Fibroblast of skin of left quadriceps (primary cell): Measurements from ENCODE around the gene FNDC1.

ENCODE experiments used
- DNase-seq, 2 experiments: peaks; one replicate each; pipeline ENCODE4 v3.0.0-alpha.2; 2013; ENCODE audit warnings: low read depth in 2 of 2

The FNDC1 gene

DNA sequence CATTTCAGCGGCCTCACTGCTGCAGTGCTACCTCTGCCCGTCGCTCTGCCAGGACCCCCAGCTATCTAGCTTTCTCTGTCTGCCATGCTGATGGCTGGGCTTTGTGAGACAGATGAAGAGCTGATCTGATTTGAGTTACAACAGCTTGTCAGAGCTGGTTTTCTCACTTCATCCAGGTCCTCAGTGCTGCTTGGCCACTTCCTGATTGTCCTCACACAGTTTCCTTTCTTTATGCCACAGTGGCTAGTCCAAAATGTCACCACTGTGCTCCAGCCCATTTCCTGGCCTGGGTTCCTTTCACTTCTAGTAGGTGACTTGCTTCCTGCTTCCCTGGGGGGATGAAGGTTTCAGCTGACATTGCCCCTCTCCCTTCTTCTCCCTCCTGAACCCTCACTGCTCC, 35.4 kb downstream of the FNDC1 start:
- DNase-seq = no peak

DNA sequence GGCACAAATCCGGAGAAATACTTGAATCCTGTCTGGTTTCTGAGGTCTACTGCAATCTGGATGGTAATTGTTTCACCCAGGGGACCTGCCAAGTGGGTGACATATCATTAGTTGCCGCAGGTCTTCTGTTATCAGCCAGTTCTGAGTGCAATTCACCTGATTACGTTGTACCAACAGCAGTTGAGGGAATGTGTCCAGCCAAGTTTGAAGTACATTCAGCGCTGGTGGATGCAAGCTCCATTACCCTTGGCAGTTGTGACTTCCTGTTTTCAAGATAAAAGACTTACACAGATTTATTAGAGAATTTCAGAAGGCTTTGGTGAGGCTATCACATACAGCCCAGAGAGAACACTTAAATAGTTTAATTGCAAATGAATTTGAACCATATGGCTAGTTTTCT, 42.8 kb downstream of the FNDC1 start:
- DNase-seq = no peak

DNA sequence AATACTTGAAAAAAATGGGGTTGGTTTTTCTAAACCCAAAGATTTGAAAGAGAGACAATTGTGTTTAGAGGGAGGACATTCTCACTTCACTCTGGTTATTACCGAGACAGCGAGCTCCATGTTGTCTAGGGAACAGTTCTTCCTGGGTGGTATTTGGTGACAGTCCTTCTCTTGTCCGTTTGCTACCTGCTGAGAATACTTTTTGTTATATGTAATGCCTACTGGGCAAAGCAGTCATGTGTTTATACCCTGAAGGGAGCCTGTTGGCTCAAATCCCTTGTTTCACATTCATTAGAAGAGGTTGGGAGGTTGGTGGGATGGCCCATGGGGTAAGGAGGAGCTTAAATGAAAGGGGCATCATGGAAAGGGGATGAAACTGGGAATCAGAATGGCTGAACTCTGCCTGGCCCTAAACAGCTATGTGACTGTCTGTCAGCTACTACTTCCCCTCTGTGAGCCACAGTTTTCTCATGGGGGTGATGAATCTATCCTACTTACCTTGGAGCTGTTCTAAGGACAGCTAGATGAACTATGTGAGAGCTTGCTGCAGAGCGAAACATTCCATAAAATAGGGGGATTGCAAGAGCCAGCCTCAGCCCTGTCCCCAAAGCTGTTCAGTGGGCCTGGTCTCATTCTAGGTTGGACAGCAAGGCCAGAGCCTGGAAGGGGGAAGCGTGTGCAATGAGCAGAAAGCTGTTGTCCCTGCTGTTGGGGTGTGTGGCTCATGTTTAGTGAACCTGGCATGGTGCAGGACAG, 43.5 kb downstream of the FNDC1 start:
- DNase-seq = no peak

DNA sequence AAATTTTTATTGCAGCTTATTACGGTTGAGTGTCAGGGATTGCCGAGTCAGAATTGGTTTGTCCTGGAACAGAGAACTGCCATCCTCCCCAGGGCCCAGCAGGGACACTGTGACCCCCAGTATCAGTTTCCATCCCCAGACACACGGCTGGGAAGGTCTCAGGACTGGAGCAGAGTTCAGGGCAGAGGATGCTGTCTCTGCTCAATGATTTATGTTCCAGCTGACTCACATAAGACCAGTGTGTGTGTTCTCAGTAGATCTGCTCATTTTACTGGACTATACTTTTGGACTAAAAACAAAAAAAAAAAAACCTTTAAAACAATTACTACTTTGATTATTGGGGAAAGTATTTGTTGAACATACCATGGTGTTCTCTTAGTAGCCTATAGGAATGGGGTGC, 44.2 kb downstream of the FNDC1 start:
- no peak for DNase-seq

DNA sequence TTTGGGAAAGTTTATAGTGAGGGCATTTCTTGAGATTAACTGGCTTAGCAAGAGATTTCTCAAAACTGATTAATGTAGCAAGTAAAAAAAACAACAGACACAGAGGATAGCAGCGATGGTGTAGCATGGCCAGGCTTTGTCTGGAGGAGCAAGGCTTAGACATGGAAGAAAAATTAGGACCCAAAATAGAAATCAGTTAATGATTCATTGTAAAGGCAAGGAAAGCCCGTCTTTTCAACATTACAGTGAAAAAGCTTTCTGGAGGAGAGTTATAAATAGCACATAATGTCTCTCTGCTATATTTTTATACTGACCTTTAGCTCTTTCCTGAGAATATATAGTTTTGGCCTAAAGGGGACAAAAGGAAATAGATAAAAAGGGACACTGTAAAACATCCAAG, 45.1 kb downstream of the FNDC1 start:
- no peak for DNase-seq

DNA sequence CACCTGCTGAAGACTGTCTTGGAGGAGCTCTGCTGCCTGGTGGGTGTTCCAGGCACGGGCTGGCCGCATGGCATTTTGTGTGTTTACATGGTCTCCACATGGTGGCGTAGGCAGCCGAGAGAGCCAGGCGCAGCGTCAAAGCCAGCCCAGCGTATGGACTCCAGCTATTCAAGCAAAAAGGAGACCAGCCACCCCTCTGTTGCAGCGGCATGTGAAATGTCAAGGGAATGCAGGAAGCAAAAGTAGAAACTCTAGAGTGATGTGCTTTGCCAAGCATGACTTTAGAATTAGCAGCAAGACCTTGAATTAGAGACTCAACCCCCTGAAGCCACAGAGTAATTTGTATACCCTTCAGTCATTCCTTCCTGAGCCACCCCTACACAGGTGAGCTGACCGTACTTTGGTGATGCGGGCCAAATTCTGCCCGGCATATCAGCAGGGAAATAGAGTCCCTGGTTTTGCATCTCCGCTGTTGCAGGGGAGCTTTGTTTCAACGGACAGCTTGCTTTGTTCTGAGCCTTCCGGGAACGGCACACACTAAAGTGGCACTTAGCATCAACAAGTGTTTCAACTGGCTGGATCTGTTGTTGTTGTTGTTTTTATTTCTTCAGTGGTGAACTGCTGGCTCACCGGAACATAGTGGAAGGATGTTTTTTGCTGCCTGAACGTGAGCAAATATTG, 48.5 kb downstream of the FNDC1 start:
- DNase-seq = peak; percentile 5 to 19

DNA sequence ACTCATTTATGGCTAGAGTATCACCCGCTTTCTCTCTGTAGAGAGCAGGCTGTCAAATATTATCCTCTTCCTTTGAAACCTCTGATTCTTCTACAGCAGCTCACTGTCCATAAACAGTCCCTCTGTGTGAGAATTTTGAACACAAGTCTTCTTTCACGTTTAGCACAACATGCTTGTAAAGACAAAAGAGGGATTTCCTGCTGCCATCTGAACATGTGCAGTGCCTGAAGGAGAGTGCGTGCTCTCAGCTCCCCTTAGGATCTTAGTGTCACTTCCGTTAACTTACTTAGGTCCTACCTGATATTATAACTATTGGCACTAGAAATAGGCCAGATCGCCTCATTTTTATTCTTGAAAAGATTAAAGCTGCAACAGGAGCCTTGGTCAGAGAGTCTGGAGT, 50.9 kb downstream of the FNDC1 start:
- DNase-seq = no peak

DNA sequence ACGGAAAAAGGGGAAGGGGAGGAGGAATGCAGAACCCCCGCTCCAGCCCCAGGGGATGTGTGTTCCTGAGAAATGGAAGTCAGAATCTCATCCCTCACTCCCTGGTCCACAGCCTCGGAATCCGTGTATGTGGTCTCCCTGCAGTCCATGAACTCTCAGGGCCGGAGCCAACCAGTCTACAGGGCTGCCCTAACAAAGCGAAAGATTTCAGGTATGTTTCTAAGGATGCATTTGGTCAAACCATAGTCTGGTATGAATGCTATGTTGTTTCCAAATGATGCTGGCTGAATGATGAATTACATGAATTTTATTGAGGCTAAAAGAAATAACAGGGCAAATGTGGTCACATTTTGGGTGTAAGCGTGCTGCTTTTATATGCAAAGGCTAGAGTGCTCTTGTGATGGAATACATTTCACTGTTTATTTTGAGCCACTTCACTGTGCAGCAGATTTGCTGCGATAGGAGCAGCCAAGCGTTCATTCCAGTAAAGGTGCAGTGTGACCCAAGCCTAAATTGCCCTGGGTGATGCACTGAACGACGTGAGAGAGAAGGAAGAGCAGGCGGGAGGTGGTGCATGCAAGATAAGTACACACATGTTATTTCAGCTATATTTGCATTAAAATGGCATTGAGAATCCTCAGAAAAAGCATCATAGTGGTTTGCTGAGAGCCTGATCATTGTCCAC, 52.4 kb downstream of the FNDC1 start:
- no peak for DNase-seq

DNA sequence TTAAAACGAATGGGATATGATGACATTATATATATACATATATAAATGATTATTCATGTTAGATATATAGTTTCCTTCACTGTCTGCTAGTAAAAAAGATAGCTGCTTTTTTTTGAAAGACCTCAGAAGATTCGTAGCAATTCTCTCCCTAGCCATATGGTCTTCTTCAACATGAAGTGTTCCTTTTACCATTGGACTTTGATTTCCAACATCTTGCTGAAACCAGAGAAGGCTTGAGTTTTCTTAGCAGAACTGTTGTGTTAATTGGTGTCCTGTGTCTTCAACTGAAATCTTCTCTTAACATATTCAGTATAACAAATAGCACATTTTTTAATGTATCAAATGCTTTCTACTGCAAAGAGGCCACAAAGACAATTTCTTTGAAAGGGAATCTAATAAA, 55.3 kb downstream of the FNDC1 start:
- no peak for DNase-seq

DNA sequence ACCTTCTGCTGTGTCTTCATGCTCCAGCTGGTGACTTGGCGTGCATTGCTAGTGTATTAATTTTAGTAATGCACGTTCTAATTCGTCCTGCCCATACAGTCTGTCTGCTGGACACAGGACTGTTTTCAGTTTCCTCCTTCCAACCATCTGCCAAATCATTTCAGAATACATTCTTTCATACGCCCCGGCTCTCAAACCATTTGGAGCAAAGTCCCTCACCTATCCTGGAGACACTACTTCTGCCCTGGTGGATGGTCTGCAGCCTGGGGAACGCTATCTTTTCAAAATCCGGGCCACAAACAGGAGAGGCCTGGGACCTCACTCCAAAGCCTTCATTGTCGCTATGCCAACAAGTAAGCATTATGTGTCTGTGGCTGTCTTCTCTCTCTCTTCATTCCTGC, 60.5 kb downstream of the FNDC1 start:
- no peak for DNase-seq

DNA sequence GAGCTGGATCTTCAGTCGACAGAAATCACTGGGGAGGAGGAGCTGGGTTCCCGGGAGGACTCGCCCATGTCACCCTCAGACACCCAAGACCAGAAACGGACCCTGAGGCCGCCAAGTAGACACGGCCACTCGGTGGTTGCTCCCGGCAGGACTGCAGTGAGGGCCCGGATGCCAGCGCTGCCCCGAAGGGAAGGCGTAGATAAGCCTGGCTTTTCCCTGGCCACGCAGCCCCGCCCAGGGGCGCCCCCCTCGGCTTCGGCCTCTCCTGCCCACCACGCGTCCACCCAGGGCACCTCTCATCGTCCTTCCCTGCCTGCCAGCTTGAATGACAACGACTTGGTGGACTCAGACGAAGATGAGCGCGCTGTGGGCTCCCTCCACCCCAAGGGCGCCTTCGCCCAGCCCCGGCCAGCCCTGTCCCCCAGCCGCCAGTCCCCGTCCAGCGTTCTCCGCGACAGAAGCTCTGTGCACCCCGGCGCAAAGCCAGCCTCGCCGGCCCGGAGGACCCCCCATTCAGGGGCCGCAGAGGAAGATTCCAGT, 63.0 kb downstream of the FNDC1 start:
- no peak for DNase-seq

DNA sequence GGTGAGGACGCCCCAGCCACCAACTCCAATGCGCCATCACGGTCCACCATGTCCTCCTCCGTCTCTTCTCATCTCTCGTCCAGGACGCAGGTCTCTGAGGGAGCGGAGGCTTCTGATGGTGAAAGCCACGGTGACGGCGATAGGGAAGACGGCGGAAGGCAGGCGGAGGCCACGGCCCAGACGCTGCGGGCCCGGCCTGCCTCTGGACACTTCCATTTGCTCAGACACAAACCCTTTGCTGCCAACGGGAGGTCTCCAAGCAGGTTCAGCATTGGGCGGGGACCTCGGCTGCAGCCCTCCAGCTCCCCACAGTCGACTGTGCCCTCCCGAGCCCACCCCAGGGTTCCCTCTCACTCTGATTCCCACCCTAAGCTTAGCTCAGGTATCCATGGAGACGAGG, 63.6 kb downstream of the FNDC1 start:
- no peak for DNase-seq

DNA sequence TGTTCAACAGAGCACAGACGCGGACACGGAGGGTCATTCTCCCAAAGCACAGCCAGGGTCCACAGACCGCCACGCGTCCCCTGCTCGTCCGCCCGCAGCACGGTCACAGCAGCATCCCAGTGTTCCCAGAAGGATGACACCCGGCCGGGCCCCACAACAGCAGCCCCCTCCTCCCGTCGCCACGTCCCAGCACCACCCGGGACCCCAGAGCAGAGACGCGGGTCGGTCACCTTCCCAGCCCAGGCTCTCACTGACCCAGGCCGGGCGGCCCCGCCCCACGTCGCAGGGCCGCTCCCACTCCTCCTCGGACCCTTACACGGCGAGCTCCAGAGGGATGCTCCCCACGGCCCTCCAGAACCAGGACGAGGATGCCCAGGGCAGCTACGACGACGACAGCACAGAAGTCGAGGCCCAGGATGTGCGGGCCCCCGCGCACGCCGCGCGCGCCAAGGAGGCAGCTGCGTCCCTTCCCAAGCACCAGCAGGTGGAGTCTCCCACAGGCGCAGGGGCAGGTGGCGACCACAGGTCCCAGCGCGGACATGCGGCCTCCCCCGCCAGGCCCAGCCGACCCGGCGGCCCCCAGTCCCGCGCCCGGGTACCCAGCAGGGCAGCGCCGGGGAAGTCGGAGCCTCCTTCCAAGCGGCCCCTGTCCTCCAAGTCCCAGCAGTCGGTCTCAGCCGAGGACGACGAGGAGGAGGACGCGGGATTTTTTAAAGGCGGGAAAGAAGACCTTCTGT, 64.3 kb downstream of the FNDC1 start:
- DNase-seq = no peak

DNA sequence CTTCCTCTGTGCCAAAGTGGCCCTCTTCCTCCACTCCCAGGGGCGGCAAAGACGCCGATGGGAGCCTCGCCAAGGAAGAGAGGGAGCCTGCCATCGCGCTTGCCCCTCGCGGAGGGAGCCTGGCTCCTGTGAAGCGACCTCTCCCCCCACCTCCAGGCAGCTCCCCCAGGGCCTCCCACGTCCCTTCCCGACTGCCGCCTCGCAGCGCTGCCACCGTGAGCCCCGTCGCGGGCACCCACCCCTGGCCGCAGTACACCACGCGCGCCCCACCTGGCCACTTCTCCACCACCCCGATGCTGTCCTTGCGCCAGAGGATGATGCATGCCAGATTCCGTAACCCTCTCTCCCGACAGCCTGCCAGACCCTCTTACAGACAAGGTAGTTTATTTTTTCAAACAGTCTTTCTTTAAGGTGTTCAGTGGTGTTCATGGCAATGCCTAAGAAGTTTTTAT, 64.9 kb downstream of the FNDC1 start:
- no peak for DNase-seq

DNA sequence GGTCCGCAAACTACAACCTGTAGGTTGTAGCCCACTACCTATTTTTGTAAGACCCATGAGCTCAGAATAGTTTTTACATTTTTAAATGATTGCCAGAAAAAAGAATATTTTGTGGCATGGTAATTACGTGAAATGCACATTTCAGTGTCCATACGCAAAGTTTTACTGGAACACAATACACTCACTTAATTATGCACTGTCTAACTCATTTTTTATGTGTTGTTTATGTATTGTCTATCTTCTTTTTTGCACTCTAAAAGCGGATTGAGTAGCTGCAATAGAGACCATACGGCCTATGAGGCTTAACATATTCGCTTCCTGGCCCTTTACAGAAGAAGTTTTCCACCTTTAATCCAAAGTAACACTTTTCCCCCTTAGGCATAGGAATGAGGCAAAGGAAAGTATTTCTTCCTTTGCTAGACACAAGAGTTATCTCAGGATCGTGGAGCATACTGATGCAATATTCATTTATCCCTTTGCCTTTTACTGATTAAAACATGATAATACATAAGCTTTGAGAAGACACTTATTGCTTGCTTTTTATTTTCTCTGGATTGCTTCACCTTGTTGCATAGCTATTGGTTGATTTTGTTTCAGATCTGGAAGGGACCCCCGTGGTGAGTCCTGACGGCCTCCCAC, 69.8 kb downstream of the FNDC1 start:
- no peak for DNase-seq

DNA sequence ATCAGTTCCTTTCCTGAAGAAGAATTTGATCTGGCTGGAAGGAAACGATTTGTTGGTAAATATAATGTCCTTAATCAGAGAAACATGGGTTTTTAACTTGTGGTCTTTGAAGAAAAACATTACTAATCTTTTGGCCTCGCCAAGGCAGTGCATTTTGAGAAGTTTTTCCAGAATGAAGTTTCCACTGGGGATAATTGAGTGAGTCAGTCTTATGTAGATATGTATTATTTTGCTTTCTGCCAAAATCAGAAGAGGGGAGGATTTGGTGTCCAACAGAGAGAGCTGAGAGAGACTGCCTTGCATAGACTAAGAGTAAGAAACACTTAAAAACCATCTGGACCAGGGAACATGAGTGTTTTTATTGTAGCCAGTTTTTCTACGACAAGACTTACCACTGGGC, 79.9 kb downstream of the FNDC1 start:
- peak; percentile 53 to 62 for DNase-seq

DNA sequence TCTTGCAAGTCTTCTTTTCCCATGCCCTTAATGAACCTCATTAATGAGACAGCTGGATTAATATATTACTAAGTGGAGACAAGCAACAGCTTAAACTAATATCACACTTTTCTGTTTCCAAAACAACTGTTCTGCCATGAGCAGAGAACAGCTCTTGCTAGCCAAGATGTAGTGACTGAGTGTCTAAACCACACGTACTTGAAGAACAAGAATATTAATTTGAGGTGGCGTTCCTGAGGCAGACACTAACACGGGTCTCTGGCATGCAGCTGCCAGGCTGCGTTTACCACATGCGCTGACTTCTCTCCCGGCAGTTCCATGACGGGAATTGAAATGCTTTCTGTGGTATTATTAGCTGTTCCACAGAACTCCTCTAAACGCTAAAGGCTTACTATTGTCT, 80.6 kb downstream of the FNDC1 start:
- DNase-seq = no peak

DNA sequence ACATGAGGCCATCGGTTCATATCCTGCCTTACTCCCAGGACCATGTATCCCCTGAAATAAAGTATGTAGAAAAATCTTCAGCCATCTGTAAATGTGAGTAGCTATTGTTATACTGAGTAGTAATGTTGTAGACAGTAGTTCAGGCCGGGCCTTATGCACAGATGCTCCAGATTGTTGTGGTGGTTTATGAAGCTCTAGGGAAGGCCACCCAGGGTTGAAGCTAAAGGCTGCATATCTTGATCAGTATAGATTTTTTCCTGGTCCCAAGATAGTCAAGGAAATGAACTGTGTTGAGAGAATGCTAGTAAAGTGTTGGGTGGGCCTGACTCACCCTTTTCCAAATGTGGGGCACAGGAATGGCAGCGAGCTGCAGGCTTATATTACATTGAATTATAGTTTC, 81.4 kb downstream of the FNDC1 start:
- DNase-seq = no peak

DNA sequence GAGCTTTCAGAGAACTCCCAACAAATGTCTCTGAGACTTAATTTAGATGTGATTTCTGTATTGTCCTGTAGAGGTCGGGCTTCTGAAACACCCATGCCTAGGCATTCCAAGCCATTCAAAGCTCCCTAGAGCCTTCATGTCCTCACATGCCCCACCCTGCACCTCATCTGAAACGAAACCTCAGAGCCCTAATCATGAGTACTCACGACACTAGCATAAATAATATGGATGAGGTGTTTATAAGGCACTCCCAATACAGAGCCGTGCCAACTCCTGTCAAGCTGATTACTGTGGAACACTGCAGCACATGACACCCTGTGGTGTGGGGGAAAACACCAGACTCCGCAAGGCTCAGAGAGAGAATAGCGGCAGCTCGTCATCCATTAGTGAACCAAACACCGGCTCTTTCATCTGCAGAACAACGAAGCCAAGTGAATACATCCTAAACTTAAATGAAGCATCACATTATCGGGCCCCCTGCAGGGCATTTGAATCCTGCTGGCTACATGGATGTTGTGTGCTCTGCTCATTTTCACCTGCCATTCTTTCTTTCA, 83.8 kb downstream of the FNDC1 start:
- DNase-seq = peak; percentile 74 to 76

DNA sequence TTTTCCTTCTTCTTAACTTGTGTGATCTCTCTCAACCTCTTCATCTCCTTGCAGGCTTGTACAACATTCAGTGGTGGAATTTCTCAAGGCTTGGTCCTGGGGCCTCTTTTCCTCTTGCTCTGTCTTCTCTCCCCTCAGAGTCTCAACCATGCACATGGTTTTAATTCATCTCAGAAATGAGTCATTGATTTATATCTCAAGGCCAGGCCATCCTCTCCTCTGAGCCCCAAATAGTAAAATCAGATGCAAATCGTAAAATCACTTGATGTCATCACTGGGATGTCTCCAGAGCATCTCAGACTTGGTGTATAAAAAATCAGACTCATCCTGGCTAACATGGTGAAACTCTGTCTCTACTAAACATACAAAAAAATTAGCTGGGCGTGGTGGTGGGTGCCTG, 85.0 kb downstream of the FNDC1 start:
- DNase-seq = peak; percentile 81 to 85

DNA sequence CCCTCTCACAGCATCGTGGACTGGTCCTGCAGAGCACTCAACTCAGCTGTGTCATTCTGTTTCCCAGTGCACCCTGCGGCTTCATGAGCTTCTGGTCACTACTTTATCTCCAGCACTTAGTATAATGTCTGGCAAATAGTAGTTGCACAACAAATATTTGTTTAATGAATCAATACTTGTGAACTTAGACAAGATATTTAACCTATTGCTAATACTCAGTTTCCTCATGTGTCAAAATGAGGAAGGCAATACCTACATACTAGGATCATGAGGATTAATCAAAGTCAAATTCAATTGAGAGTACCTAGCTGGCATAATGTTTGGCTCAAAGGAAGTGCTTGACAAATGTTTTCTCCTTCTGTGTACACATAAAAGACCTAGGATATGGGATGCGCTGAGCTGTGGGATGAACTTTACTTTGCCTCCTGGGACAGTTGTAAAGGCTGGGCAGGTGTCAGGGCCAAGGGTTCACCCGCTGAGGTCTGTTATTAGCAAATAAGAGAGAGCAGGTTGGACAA, 86.3 kb downstream of the FNDC1 start:
- no peak for DNase-seq
